Caco-2 (cell line): ENCODE results near the gene LIPC. TPM values are rescaled to one million over a fixed set of nuclear protein-coding genes. Genes with fewer than 3 reads are reported as not detected.

ENCODE experiments used
- BruUV-seq: library from RNA; stranded (reverse); fragments of 400-500 nt; replicated peaks from 2 replicates; lab custom pipeline; 2021; lab: Mats Ljungman, UMichigan
- CTCF ChIA-PET: fragments of 300-600 bp; sonication (Branson Sonifier 250); formaldehyde crosslinking; loops from one replicate; lab custom pipeline; 2022; ENCODE audit warnings: antibody characterized with exemption; lab: Charles Lee
- POLR2A ChIA-PET: fragments of 300-600 bp; sonication (Branson Sonifier 250); formaldehyde crosslinking; loops from one replicate; lab custom pipeline; 2022; ENCODE audit warnings: antibody characterized with exemption; lab: Charles Lee
- DNase-seq, 2 experiments: peaks; one replicate each; pipeline versions ENCODE4 v3.0.0 to v3.0.0-alpha.2; 2020 to 2022
- H3K27me3 ChIP-seq: replicated peaks from 2 replicates; pipeline ENCODE4 v1.6.0; 2011; ENCODE audit warnings: low read length; ENCODE audit not compliant: control insufficient read depth, insufficient read depth
- H3K36me3 ChIP-seq: 2 replicates; pipeline ENCODE4 v1.5.1; 2011; ENCODE audit warnings: low read length; ENCODE audit not compliant: control insufficient read depth, insufficient read depth
- H3K4me1 ChIP-seq: fragments of 250-450 bp; sonication (Bioruptor Pico); 2 replicates; pipeline ENCODE4 v1.5.1; 2020; ENCODE audit warnings: mild to moderate bottlenecking
- H3K4me3 ChIP-seq: 2 replicates; pipeline ENCODE4 v1.5.1; 2011; ENCODE audit warnings: low read depth, mild to moderate bottlenecking, control low read depth, low read length
- H3K9me3 ChIP-seq: fragments of 250-450 bp; sonication (Bioruptor Pico); 2 replicates; pipeline ENCODE4 v1.5.1; 2020; ENCODE audit warnings: mild to moderate bottlenecking, moderate library complexity
- H3K27ac Mint-ChIP-seq: one replicate; pipeline ENCODE4 v1.8.0; 2022; ENCODE audit warnings: mixed read lengths; ENCODE audit not compliant: unreplicated experiment
- H3K27me3 Mint-ChIP-seq: one replicate; pipeline ENCODE4 v1.8.0; 2022; ENCODE audit warnings: mixed read lengths; ENCODE audit not compliant: insufficient read depth, unreplicated experiment
- H3K36me3 Mint-ChIP-seq: one replicate; pipeline ENCODE4 v1.8.0; 2022; ENCODE audit warnings: mild to moderate bottlenecking, mixed read lengths; ENCODE audit not compliant: insufficient read depth, unreplicated experiment
- H3K4me1 Mint-ChIP-seq: one replicate; pipeline ENCODE4 v1.8.0; 2022; ENCODE audit warnings: low read depth, mixed read lengths; ENCODE audit not compliant: unreplicated experiment
- H3K4me3 Mint-ChIP-seq: one replicate; pipeline ENCODE4 v1.8.0; 2022; ENCODE audit warnings: mild to moderate bottlenecking, moderate library complexity, mixed read lengths; ENCODE audit not compliant: unreplicated experiment
- H3K9me3 Mint-ChIP-seq: one replicate; pipeline ENCODE4 v1.8.0; 2022; ENCODE audit warnings: mixed read lengths; ENCODE audit not compliant: unreplicated experiment
- CTCF ChIP-seq, 2 experiments: fragments of 200-600 bp in 1 of 2; IDR thresholded peaks; 1 replicate in 1 of 2; 2 replicates in 1 of 2; pipeline versions ENCODE4 v1.5.1 to v1.8.0; 2011 to 2022; ENCODE audit warnings: antibody characterized with exemption in 1 of 2, control low read depth in 1 of 2, inconsistent platforms in 1 of 2, low read depth in 1 of 2, low read length in 1 of 2, mild to moderate bottlenecking in 1 of 2, moderate library complexity in 1 of 2; ENCODE audit not compliant: insufficient read depth in 1 of 2, severe bottlenecking in 1 of 2, unreplicated experiment in 1 of 2
- intact Hi-C: fragments of 100-400 bp; cut with micrococcal nuclease; formaldehyde crosslinking; loops from one replicate; pipeline ENCODE4 v1.10.0; 2022; ENCODE audit not compliant: unreplicated experiment
- total RNA-seq: library from RNA; stranded (reverse); gene quantifications from 2 replicates; pipeline ENCODE4 v1.2.3, GENCODE V29; 2022

Gene LIPC
- total RNA-seq, 1 experiment from 2014 or later, result 17.6 TPM

- H3K4me1 ChIP-seq, result peaks cover 34% of the 10 kb centered on the region
- H3K4me3 ChIP-seq, result no peak overlapping the region
- no peaks in the 10 kb centered on the region for H3K27me3 ChIP-seq
- intact Hi-C loops, result no loop called here
- no peaks in the 10 kb centered on the region for H3K9me3 ChIP-seq
- DNase-seq, result no peak
- H3K4me1 Mint-ChIP-seq, result peaks cover 33% of the 10 kb centered on the region
- H3K27me3 Mint-ChIP-seq, result no peaks in the 10 kb centered on the region
- no TSS peak for BruUV-seq
- H3K4me3 Mint-ChIP-seq, result no peak overlapping the region
- ChIA-PET CTCF (no interaction called here), POLR2A (no interaction called here)
- H3K36me3 ChIP-seq, result no peaks in the 10 kb centered on the region
- H3K27ac Mint-ChIP-seq, result no peak overlapping the region
- TF ChIP-seq CTCF (IDR thresholded peaks at IDR 0.05; ENCODE audit: insufficient read depth in 1 of 2, low read depth in 1 of 2, low read length in 1 of 2, severe bottlenecking in 1 of 2, unreplicated experiment in 1 of 2), result no peak
- peaks cover 13% of the 10 kb centered on the region for H3K9me3 Mint-ChIP-seq
- H3K36me3 Mint-ChIP-seq, result peaks cover 7% of the 10 kb centered on the region
Measured at GRCh38 chr15:58477170-58477569, 45.4 kb downstream of the LIPC start.

- Mint-ChIP-seq H3K4me3 (no peak overlapping the region), H3K36me3 (peaks cover 7% of the 10 kb centered on the region), H3K9me3 (peaks cover 13% of the 10 kb centered on the region), H3K4me1 (peaks cover 34% of the 10 kb centered on the region), H3K27ac (peak overlapping the region; percentile 15), H3K27me3 (no peaks in the 10 kb centered on the region)
- no peak for DNase-seq
- no TSS peak for BruUV-seq
- Histone ChIP-seq H3K4me3 (no peak overlapping the region), H3K4me1 (peaks cover 30% of the 10 kb centered on the region), H3K9me3 (no peaks in the 10 kb centered on the region), H3K27me3 (no peaks in the 10 kb centered on the region), H3K36me3 (no peaks in the 10 kb centered on the region)
- intact Hi-C loops, result no loop called here
- ChIA-PET CTCF (no interaction called here), POLR2A (no interaction called here)
- TF ChIP-seq CTCF (IDR thresholded peaks at IDR 0.05; ENCODE audit: insufficient read depth in 1 of 2, low read depth in 1 of 2, low read length in 1 of 2, severe bottlenecking in 1 of 2, unreplicated experiment in 1 of 2), result no peak
Measured at GRCh38 chr15:58478035-58478434, 46.2 kb downstream of the LIPC start.

GRCh38 chr15:58478579-58478978 lies 46.8 kb downstream of the LIPC start:
- Histone ChIP-seq H3K36me3 (no peaks in the 10 kb centered on the region), H3K4me3 (no peak overlapping the region), H3K27me3 (no peaks in the 10 kb centered on the region), H3K4me1 (peaks cover 27% of the 10 kb centered on the region), H3K9me3 (no peaks in the 10 kb centered on the region)
- Mint-ChIP-seq H3K4me1 (peaks cover 33% of the 10 kb centered on the region), H3K9me3 (peaks cover 13% of the 10 kb centered on the region), H3K27me3 (no peaks in the 10 kb centered on the region), H3K36me3 (peaks cover 7% of the 10 kb centered on the region), H3K4me3 (no peak overlapping the region), H3K27ac (no peak overlapping the region)
- ChIA-PET POLR2A (no interaction called here), CTCF (no interaction called here)
- BruUV-seq, result no TSS peak
- no peak for DNase-seq
- intact Hi-C loops, result no loop called here
- TF ChIP-seq CTCF (IDR thresholded peaks at IDR 0.05; ENCODE audit: insufficient read depth in 1 of 2, low read depth in 1 of 2, low read length in 1 of 2, severe bottlenecking in 1 of 2, unreplicated experiment in 1 of 2), result no peak
